H1 (cell line): Measurements from ENCODE around the gene MCM5. TPM values are rescaled to one million over a fixed set of nuclear protein-coding genes. Genes with fewer than 3 reads are reported as not detected.

Experiments used
- CTCF ChIA-PET: fragments of 300-600 bp; sonication (Branson Sonifier 250); formaldehyde crosslinking; loops from one replicate; lab custom pipeline; 2021; ENCODE audit not compliant: partially characterized antibody; lab: Charles Lee
- POLR2A ChIA-PET: fragments of 300-600 bp; sonication (Branson Sonifier 250); formaldehyde crosslinking; loops from one replicate; lab custom pipeline; 2021; ENCODE audit warnings: inconsistent platforms; ENCODE audit not compliant: partially characterized antibody; lab: Charles Lee
- DNase-seq, 2 experiments: peaks; one replicate each; pipeline versions ENCODE4 v3.0.0 to v3.0.0-alpha.2; 2010 to 2022; ENCODE audit warnings: low spot score in 2 of 2, low read depth in 1 of 2, mixed read lengths in 1 of 2
- FAIRE-seq: peaks from 2 replicates; lab custom pipeline; 2011; peaks lifted over from hg19 to GRCh38; lab: Jason Lieb, UNC
- H2AFZ ChIP-seq: 2 replicates; pipeline ENCODE4 v1.8.1; 2012; ENCODE audit warnings: low read length, inconsistent platforms
- H2AK5ac ChIP-seq: 2 replicates; pipeline ENCODE4 v1.6.1; 2013; ENCODE audit warnings: low read depth, low read length
- H2BK120ac ChIP-seq: replicated peaks from 2 replicates; pipeline ENCODE3; 2013; ENCODE audit warnings: low read depth, low read length, inconsistent platforms
- H2BK12ac ChIP-seq: 2 replicates; pipeline ENCODE4 v1.6.1; 2013; ENCODE audit warnings: low read depth, low read length
- H2BK15ac ChIP-seq: 2 replicates; pipeline ENCODE4 v1.6.1; 2013; ENCODE audit warnings: low read length
- H2BK20ac ChIP-seq: 2 replicates; pipeline ENCODE4 v1.6.1; 2013; ENCODE audit warnings: low read length
- H2BK5ac ChIP-seq: 2 replicates; pipeline ENCODE4 v1.6.1; 2013; ENCODE audit warnings: low read depth, low read length
- H3K14ac ChIP-seq: 2 replicates; pipeline ENCODE4 v1.6.1; 2013; ENCODE audit warnings: inconsistent platforms; ENCODE audit not compliant: insufficient read length
- H3K18ac ChIP-seq: 2 replicates; pipeline ENCODE4 v1.6.1; 2013; ENCODE audit warnings: low read length; ENCODE audit errors: extremely low read depth
- H3K23ac ChIP-seq: 2 replicates; pipeline ENCODE4 v1.6.1; 2013; ENCODE audit warnings: inconsistent platforms; ENCODE audit not compliant: insufficient read length
- H3K23me2 ChIP-seq: 2 replicates; pipeline ENCODE4 v1.6.1; 2013; ENCODE audit warnings: low read depth, low read length
- H3K27ac ChIP-seq: 2 replicates; pipeline ENCODE4 v1.6.1; 2011; ENCODE audit warnings: low read depth, low read length, inconsistent platforms
- H3K27me3 ChIP-seq, 4 experiments: replicated peaks in 1 of 4; 1 replicate in 1 of 4; 2 replicates in 3 of 4; pipeline versions ENCODE4 v1.6.1 to v1.8.1; 2011 to 2013; ENCODE audit warnings: low read length in 3 of 4, mild to moderate bottlenecking in 3 of 4, inconsistent platforms in 2 of 4, mixed read lengths in 2 of 4, moderate library complexity in 1 of 4; ENCODE audit not compliant: control insufficient read depth in 3 of 4, insufficient read depth in 3 of 4; ENCODE audit errors: extremely low read depth in 1 of 4
- H3K36me3 ChIP-seq, 4 experiments: 2 replicates each; pipeline versions ENCODE4 v1.6.1 to v1.8.1; 2011 to 2013; ENCODE audit warnings: mild to moderate bottlenecking in 4 of 4, low read length in 3 of 4, moderate library complexity in 2 of 4, control low read depth in 1 of 4, inconsistent platforms in 1 of 4; ENCODE audit not compliant: insufficient read depth in 4 of 4, control insufficient read depth in 2 of 4
- H3K4ac ChIP-seq: replicated peaks from 2 replicates; pipeline ENCODE3; 2013; ENCODE audit warnings: low read length, low read depth, mixed read lengths, inconsistent platforms; ENCODE audit not compliant: insufficient read length
- H3K4me1 ChIP-seq, 4 experiments: replicated peaks in 1 of 4; 1 replicate in 1 of 4; 2 replicates in 3 of 4; pipeline versions ENCODE4 v1.6.1 to v1.8.1; 2011 to 2013; ENCODE audit warnings: low read length in 3 of 4, inconsistent platforms in 2 of 4, mixed read lengths in 1 of 4; ENCODE audit not compliant: insufficient read depth in 4 of 4, control insufficient read depth in 3 of 4
- H3K4me2 ChIP-seq, 2 experiments: 2 replicates each; pipeline versions ENCODE4 v1.6.1 to v1.8.1; 2011 to 2013; ENCODE audit warnings: low read depth in 2 of 2, low read length in 2 of 2, control low read depth in 1 of 2, inconsistent platforms in 1 of 2, mild to moderate bottlenecking in 1 of 2; ENCODE audit not compliant: insufficient read depth in 1 of 2
- H3K4me3 ChIP-seq, 4 experiments: fragments of 200-600, 300-600 bp in 1 of 4; sonication (generic), shearing (Covaris generic), sonication (Bioruptor Twin) in 1 of 4; 2 replicates each; pipeline versions ENCODE4 v1.5.1 to v1.8.1; 2011 to 2016; ENCODE audit warnings: low read length in 4 of 4, low read depth in 3 of 4, control low read depth in 2 of 4, inconsistent platforms in 2 of 4, mild to moderate bottlenecking in 2 of 4, mixed read lengths in 1 of 4, moderate library complexity in 1 of 4; ENCODE audit not compliant: insufficient read depth in 2 of 4; ENCODE audit errors: extremely low read depth in 1 of 4
- H3K56ac ChIP-seq: replicated peaks from 2 replicates; pipeline ENCODE3; 2013; ENCODE audit warnings: low read depth, mild to moderate bottlenecking, mixed read lengths, low read length, inconsistent platforms; ENCODE audit not compliant: insufficient read length
- H3K79me1 ChIP-seq: 2 replicates; pipeline ENCODE4 v1.6.1; 2013; ENCODE audit warnings: low read depth, low read length, control low read depth
- H3K79me2 ChIP-seq, 2 experiments: 2 replicates each; pipeline versions ENCODE4 v1.6.1 to v1.8.1; 2012 to 2013; ENCODE audit warnings: low read length in 2 of 2, mild to moderate bottlenecking in 2 of 2, inconsistent platforms in 1 of 2; ENCODE audit not compliant: insufficient read depth in 2 of 2, control insufficient read depth in 1 of 2
- H3K9ac ChIP-seq, 4 experiments: replicated peaks in 1 of 4; 1 replicate in 1 of 4; 2 replicates in 3 of 4; pipeline versions ENCODE4 v1.6.1 to v1.8.1; 2011 to 2013; ENCODE audit warnings: low read depth in 3 of 4, low read length in 3 of 4, control low read depth in 2 of 4, mild to moderate bottlenecking in 2 of 4, moderate library complexity in 2 of 4, inconsistent platforms in 1 of 4; ENCODE audit errors: extremely low read depth in 1 of 4
- H3K9me3 ChIP-seq, 2 experiments: 2 replicates each; pipeline versions ENCODE4 v1.6.1 to v1.8.1; 2012 to 2013; ENCODE audit warnings: mild to moderate bottlenecking in 2 of 2, moderate library complexity in 2 of 2, control low read depth in 1 of 2, inconsistent platforms in 1 of 2, low read depth in 1 of 2, low read length in 1 of 2, mixed read lengths in 1 of 2; ENCODE audit not compliant: insufficient read depth in 2 of 2
- H4K20me1 ChIP-seq, 2 experiments: replicated peaks in 1 of 2; 2 replicates each; pipeline versions ENCODE3 to v1.8.1; 2011 to 2013; ENCODE audit warnings: inconsistent platforms in 2 of 2, low read length in 2 of 2, mild to moderate bottlenecking in 1 of 2; ENCODE audit not compliant: insufficient read depth in 2 of 2, control insufficient read depth in 1 of 2
- H4K5ac ChIP-seq: 2 replicates; pipeline ENCODE4 v1.6.1; 2013; ENCODE audit warnings: low read length, low read depth, mixed read lengths, inconsistent platforms; ENCODE audit not compliant: insufficient read length
- H4K8ac ChIP-seq: 2 replicates; pipeline ENCODE4 v1.8.0; 2013; ENCODE audit warnings: mild to moderate bottlenecking, moderate library complexity, low read length, inconsistent platforms; ENCODE audit not compliant: insufficient read depth; ENCODE audit errors: extremely low read depth
- H4K91ac ChIP-seq: replicated peaks from 2 replicates; pipeline ENCODE3; 2013; ENCODE audit warnings: low read length, mixed read lengths, inconsistent platforms; ENCODE audit not compliant: insufficient read length
- BRCA1 ChIP-seq: IDR thresholded peaks from 2 replicates; pipeline ENCODE4 v1.6.1; 2012; ENCODE audit warnings: low read depth, low read length, improper control_type of control experiment
- CBX8 ChIP-seq: fragments of 300-800, 300-1000 bp; sonication (generic); IDR thresholded peaks from 2 replicates; pipeline ENCODE4 v1.7.1; 2016; ENCODE audit warnings: low read depth, low read length, borderline replicate concordance
- GABPA ChIP-seq: IDR thresholded peaks from 2 replicates; pipeline ENCODE4 v1.6.1; 2011; ENCODE audit warnings: mild to moderate bottlenecking, low read length, moderate library complexity, borderline replicate concordance; ENCODE audit not compliant: insufficient read depth
- JUN ChIP-seq: IDR thresholded peaks from 2 replicates; pipeline ENCODE4 v1.6.1; 2011; ENCODE audit warnings: low read depth, mild to moderate bottlenecking, improper control_type of control experiment, low read length
- JUND ChIP-seq: IDR thresholded peaks from 2 replicates; pipeline ENCODE4 v1.6.1; 2011; ENCODE audit warnings: mild to moderate bottlenecking, improper control_type of control experiment, low read length
- KDM1A ChIP-seq: fragments of 200-600, 300-600 bp; sonication (generic); IDR thresholded peaks from 2 replicates; pipeline ENCODE4 v1.7.1; 2016; ENCODE audit warnings: mild to moderate bottlenecking, low read length, borderline replicate concordance
- RAD21 ChIP-seq, 2 experiments: IDR thresholded peaks in 1 of 2; conservative IDR thresholded peaks in 1 of 2; 2 replicates each; pipeline ENCODE4 v1.6.1; 2011; ENCODE audit warnings: low read depth in 2 of 2, low read length in 2 of 2, improper control_type of control experiment in 1 of 2, inconsistent platforms in 1 of 2, mild to moderate bottlenecking in 1 of 2, moderate library complexity in 1 of 2
- RXRA ChIP-seq: IDR thresholded peaks from 2 replicates; pipeline ENCODE4 v1.6.1; 2011; ENCODE audit warnings: low read depth, mild to moderate bottlenecking, low read length, moderate library complexity; ENCODE audit not compliant: insufficient read depth
- SIN3A ChIP-seq, 2 experiments: IDR thresholded peaks in 1 of 2; conservative IDR thresholded peaks in 1 of 2; 2 replicates each; pipeline ENCODE4 v1.6.1; 2011 to 2012; ENCODE audit warnings: low read length in 2 of 2, improper control_type of control experiment in 1 of 2, low read depth in 1 of 2, mild to moderate bottlenecking in 1 of 2
- WGBS, 2 experiments: shearing (Covaris generic) in 1 of 2; methylation state at CpG; one replicate each; pipeline versions ENCODE4 v1.1.6 to v1.1.7; 2013 to 2015; ENCODE audit warnings: low lambda C conversion rate in 2 of 2, mixed read lengths in 2 of 2, inconsistent platforms in 1 of 2, low coverage in 1 of 2, missing lambda C conversion rate in 1 of 2; ENCODE audit not compliant: insufficient replicate concordance in 2 of 2, insufficient coverage in 1 of 2, insufficient read length in 1 of 2; ENCODE audit errors: extremely low coverage in 1 of 2, missing lambda C conversion rate in 1 of 2; 5-methylcytosine and 5-hydroxymethylcytosine counted together
- polyA plus RNA-seq, 7 experiments: library from polyadenylated mRNA; depleted of rRNA in 3 of 7; stranded (reverse) in 5 of 7; unstranded in 2 of 7; fragments of >200 nt in 5 of 7; fragments of 200-250 nt in 2 of 7; gene quantifications; 1 replicate in 5 of 7; 2 replicates in 1 of 7; 4 replicates in 1 of 7; pipeline versions ENCODE4 v1.2.1 to v1.2.3, GENCODE V29; 2011 to 2013; ENCODE audit warnings: missing spikeins in 2 of 7, mixed read lengths in 2 of 7
- total RNA-seq: library from RNA; stranded (reverse); fragmentation: NEBNext Ultra II Directional; extraction: Animal tissue kit (Norgen Biotek cat#: 25700); gene quantifications from 2 replicates; pipeline ENCODE4 v1.2.1, GENCODE V29; 2021

The MCM5 gene
- total and polyA plus RNA-seq, 2 of the 8 experiments (the other 6 are each of a cell fraction or from before 2014, with no cell fraction given), result 210 to 305 TPM

DNA sequence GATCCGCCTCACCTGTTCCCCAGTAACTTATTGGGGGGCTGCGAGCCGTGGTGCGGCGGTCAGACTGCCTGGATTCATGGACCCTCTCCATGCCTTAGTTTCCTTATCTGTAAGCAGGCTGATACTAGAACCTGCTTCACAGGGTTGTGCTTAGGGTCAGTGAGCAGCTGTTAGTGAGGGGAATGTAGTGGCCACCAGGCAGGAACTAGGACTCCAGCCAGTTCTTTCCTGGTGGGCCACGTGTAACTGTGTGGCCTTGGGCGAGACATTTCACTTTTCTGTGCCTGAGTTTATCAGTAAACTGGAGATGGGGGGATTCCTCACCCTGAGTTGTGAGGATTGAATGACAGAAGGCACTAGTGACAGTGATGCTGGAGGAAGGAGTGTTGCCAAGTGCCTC lies 24.8 kb downstream of the MCM5 start:
- no peak overlapping the region for H3K18ac ChIP-seq
- H3K36me3 ChIP-seq, result peaks cover 40 to 68% (median 60%) of the 10 kb centered on the region in 4 experiments
- H3K79me2 ChIP-seq, result peaks cover 0 to 9% of the 10 kb centered on the region in 2 experiments; a peak in 1 of 4 replicates
- no peak overlapping the region for H2AFZ ChIP-seq
- no peak overlapping the region for H3K56ac ChIP-seq
- no peak overlapping the region for H2BK15ac ChIP-seq
- no peak overlapping the region for H3K4ac ChIP-seq
- no peaks in the 10 kb centered on the region for H3K9me3 ChIP-seq
- peaks cover 20 to 22% of the 10 kb centered on the region in 2 experiments for H4K20me1 ChIP-seq
- no peak for FAIRE-seq
- no peak overlapping the region for H4K5ac ChIP-seq
- no peak overlapping the region for H2BK12ac ChIP-seq
- H2BK5ac ChIP-seq, result no peak overlapping the region
- no peak overlapping the region for H3K23ac ChIP-seq
- no peaks in the 10 kb centered on the region for H3K27me3 ChIP-seq
- POLR2A ChIA-PET, result interaction anchor here (0.9 to 57.4 kb wide), 4 partner anchors 10 to 76 kb away, joined by 3 to 1995 read pairs (median 1001); partner anchors contain the start of genes HMOX1 and MCM5
- no peak overlapping the region for H2BK120ac ChIP-seq
- H2AK5ac ChIP-seq, result no peak overlapping the region
- H3K79me1 ChIP-seq, result no peaks in the 10 kb centered on the region; the same call in 1 of the 2 replicates
- DNase-seq, result no peak
- TF ChIP-seq JUND, result no peak
- TF ChIP-seq GABPA, result no peak
- no peak for TF ChIP-seq RAD21 (IDR thresholded peaks at IDR 0.05 in 1 of 2, conservative IDR thresholded peaks at IDR 0.05 in 1 of 2; ENCODE audit: low read depth in 2 of 2, low read length in 2 of 2)
- no peak for TF ChIP-seq CBX8
- no peak for TF ChIP-seq BRCA1
- no peak for TF ChIP-seq JUN
- no peak for TF ChIP-seq KDM1A
- no peak for TF ChIP-seq SIN3A (conservative IDR thresholded peaks at IDR 0.05 in 1 of 2, IDR thresholded peaks at IDR 0.05 in 1 of 2; ENCODE audit: low read depth in 1 of 2, low read length in 2 of 2)
- no peak for TF ChIP-seq RXRA
- TF ChIP-seq, all 59 proteins: peak for 0
- no peak overlapping the region for H3K27ac ChIP-seq
- no peak overlapping the region for H3K4me3 ChIP-seq
- no peak overlapping the region for H2BK20ac ChIP-seq
- CTCF ChIA-PET, result interaction anchor here (1.0 to 11.3 kb wide), 3 partner anchors 10 to 72 kb away, joined by 4 to 122 read pairs (median 5); no protein-coding TSS in a partner anchor
- H4K91ac ChIP-seq, result no peak overlapping the region
- no peak overlapping the region for H4K8ac ChIP-seq
- H3K4me1 ChIP-seq, result peaks cover 3 to 13% (median 7%) of the 10 kb centered on the region in 4 experiments; a peak in 6 of 7 replicates
- no peak overlapping the region for H3K9ac ChIP-seq
- H3K14ac ChIP-seq, result no peak overlapping the region
- no peak overlapping the region for H3K4me2 ChIP-seq
- 95% methylated on average over 7 of the region's 7 CpGs; no CpG with 5 or more reads in 1 of the 2 experiments for WGBS, 2 experiments
- no peaks in the 10 kb centered on the region for H3K23me2 ChIP-seq
